PC-3 (cell line): ENCODE data around the gene HERPUD1. TPM values are rescaled to one million over a fixed set of nuclear protein-coding genes. Genes with fewer than 3 reads are reported as not detected.
"Not testable (repeated sequence)": the region's sequence is repeated elsewhere in the genome, so short reads cannot be mapped to it uniquely, and the experiment has no call there.

Experiments
- ATAC-seq: fragments of 200-7000 bp; cut with Tn5 transposase; 2 replicates; pipeline ENCODE4 v1.9.1; 2020; ENCODE audit warnings: mild to moderate bottlenecking, moderate library complexity
- BruUV-seq: library from RNA; stranded (reverse); fragments of 400-500 nt; replicated peaks from 2 replicates; lab custom pipeline; 2021; lab: Mats Ljungman, UMichigan
- CTCF ChIA-PET: fragments of 300-600 bp; sonication (Branson Sonifier 250); formaldehyde crosslinking; loops from one replicate; lab custom pipeline; 2022; ENCODE audit warnings: antibody characterized with exemption; lab: Charles Lee
- POLR2A ChIA-PET: fragments of 300-600 bp; sonication (Branson Sonifier 250); formaldehyde crosslinking; loops from one replicate; lab custom pipeline; 2022; ENCODE audit warnings: antibody characterized with exemption; ENCODE audit not compliant: unreplicated experiment; lab: Charles Lee
- DNase-seq: peaks from one replicate; pipeline ENCODE4 v3.0.0-alpha.2; 2015
- H2AFZ ChIP-seq: fragments of 300-600 bp; sonication (generic); 2 replicates; pipeline ENCODE4 v1.6.0; 2016; ENCODE audit warnings: antibody characterized with exemption, low read length
- H3F3A ChIP-seq: fragments of 300-600 bp; sonication (generic); one replicate; pipeline ENCODE4 v1.6.0; 2017; ENCODE audit warnings: antibody characterized with exemption, low read length, control low read depth, mild to moderate bottlenecking; ENCODE audit not compliant: unreplicated experiment
- H3K27ac ChIP-seq: fragments of 300-600 bp; sonication (generic); 2 replicates; pipeline ENCODE4 v1.5.1; 2016; ENCODE audit warnings: mild to moderate bottlenecking, low read length
- H3K27me3 ChIP-seq: fragments of 300-600 bp; sonication (generic); 2 replicates; pipeline ENCODE4 v1.6.1; 2016; ENCODE audit warnings: low read length, mixed read lengths
- H3K36me3 ChIP-seq: fragments of 300-600 bp; sonication (generic); 2 replicates; pipeline ENCODE4 v1.6.1; 2016; ENCODE audit warnings: low read depth, mixed run types, low read length, mixed read lengths
- H3K4me1 ChIP-seq: fragments of 300-600 bp; sonication (generic); 2 replicates; pipeline ENCODE4 v1.5.1; 2016; ENCODE audit warnings: low read length; ENCODE audit not compliant: insufficient read depth
- H3K4me2 ChIP-seq: fragments of 300-600 bp; sonication (generic); 2 replicates; pipeline ENCODE4 v1.6.0; 2016; ENCODE audit warnings: low read length
- H3K4me3 ChIP-seq: fragments of 300-600 bp; sonication (generic); 2 replicates; pipeline ENCODE4 v1.5.1; 2016; ENCODE audit warnings: mild to moderate bottlenecking, low read length, mixed read lengths
- H3K79me2 ChIP-seq: fragments of 300-600 bp; sonication (generic); 2 replicates; pipeline ENCODE4 v1.6.1; 2017; ENCODE audit warnings: low read length, mixed read lengths
- H3K9ac ChIP-seq: fragments of 300-600 bp; sonication (generic); 2 replicates; pipeline ENCODE4 v1.6.0; 2016; ENCODE audit warnings: mild to moderate bottlenecking, low read length
- H3K9me2 ChIP-seq: fragments of 300-600 bp; sonication (generic); replicated peaks from 2 replicates; pipeline ENCODE4 v1.6.1; 2016; ENCODE audit warnings: mixed run types, low read length, mixed read lengths
- H3K9me3 ChIP-seq: fragments of 300-600 bp; sonication (generic); 2 replicates; pipeline ENCODE4 v1.6.1; 2016; ENCODE audit warnings: low read length, mixed read lengths
- H4K20me1 ChIP-seq: fragments of 300-600 bp; sonication (generic); 2 replicates; pipeline ENCODE4 v1.6.1; 2016; ENCODE audit warnings: low read length, mixed read lengths
- EZH2 ChIP-seq: fragments of 300-600 bp; sonication (generic); IDR thresholded peaks from one replicate; pipeline ENCODE4 v1.6.1; 2017; ENCODE audit warnings: antibody characterized with exemption, mild to moderate bottlenecking, low read length; ENCODE audit not compliant: unreplicated experiment
- EZH2phosphoT487 ChIP-seq: fragments of 300-600 bp; sonication (generic); IDR thresholded peaks from 2 replicates; pipeline ENCODE4 v1.6.1; 2018; ENCODE audit warnings: mild to moderate bottlenecking, antibody characterized with exemption, low read length, borderline replicate concordance
- intact Hi-C: fragments of 100-400 bp; cut with micrococcal nuclease; formaldehyde crosslinking; loops from 2 replicates; pipeline ENCODE4 v1.9.0; 2023
- total RNA-seq: library from RNA; depleted of rRNA; stranded (reverse); fragments of >200 nt; gene quantifications from 2 replicates; pipeline ENCODE4 v1.2.3, GENCODE V29; 2014
- TF ChIP-seq, protein P1 (sequence below): fragments of 300-600 bp; sonication (generic); conservative IDR thresholded peaks from 2 replicates; pipeline ENCODE4 v1.5.1; 2017; ENCODE audit warnings: antibody characterized with exemption, low read depth, mild to moderate bottlenecking, low read length

HERPUD1 gene
- total RNA-seq, 1 experiment from 2014 or later: 54.9 TPM

DNA sequence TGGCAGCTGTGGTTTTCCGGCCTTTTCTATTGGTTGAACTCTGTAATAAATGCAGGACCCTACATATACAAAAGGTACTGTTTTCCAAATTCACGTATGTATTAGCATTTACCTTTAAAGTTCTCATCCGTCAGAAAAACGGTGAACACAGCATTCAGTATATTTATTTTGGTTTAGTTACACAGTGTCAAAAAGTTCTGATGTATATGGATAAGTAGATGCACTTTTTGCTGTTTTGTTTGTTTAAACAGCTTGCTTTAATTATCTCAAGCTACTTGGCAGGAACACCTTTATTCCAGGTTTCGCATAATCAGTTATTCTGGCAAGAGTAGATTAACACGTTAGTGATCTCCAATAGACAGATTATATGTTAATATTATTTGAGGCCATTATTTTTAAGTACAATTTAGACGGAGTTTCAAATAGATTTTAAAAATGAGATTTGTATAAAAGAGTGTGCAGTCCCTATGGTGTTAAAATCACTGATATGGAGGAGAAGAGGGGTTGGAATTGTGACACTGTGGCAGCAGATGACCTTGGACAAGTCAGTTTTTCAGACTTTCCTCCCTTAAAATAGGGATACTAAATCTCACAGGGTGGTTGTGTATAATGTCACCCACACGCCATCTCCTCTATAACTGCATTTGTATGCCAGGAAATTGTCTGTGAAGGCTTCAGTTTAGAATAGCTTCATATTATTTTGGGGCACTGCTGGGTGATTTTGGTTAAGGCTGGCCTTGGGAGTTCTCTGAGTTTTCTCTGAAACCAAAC, 2.1 kb downstream of the HERPUD1 start:
- peaks cover 43% of the 10 kb centered on the region for H3K79me2 ChIP-seq
- POLR2A ChIA-PET: no interaction called here
- no TSS peak for BruUV-seq

DNA sequence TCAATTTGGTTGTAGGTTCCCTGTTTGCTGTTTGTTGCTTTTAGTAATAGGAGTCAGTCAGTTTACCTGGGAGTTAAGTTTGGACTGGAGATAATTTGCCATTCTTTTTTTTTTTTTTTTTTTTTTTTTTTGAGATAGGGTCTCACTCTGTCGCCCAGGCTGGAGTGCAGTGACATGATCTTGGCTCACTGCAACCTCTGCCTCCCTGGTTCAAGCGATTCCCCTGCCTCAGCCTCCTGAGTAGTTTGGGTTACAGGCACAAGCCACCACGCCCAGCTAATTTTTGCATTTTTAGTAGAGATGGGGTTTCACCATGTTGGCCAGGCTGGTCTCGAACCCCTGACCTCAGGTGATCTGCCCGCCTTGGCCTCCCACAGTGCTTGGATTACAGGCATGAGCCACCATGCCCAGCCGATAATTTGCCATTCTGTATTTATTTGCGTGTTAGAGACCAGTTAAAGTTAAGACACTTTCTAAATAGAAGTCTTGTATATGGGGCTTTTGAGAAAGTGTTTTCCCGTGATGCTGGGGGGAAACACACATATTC, 2.7 kb downstream of the HERPUD1 start:
- H4K20me1 ChIP-seq: peaks cover 49% of the 10 kb centered on the region

More for the DNA sequence above, 2.1 kb downstream of the HERPUD1 start:
- Histone ChIP-seq H2AFZ (no peak overlapping the region), H3K4me2 (peak overlapping the region; percentile 95), H3K9me3 (no peaks in the 10 kb centered on the region), H3K9me2 (no peaks in the 10 kb centered on the region), H3K4me1 (peaks cover 18% of the 10 kb centered on the region), H4K20me1 (peaks cover 49% of the 10 kb centered on the region), H3K9ac (peak overlapping the region; percentile 96), H3K27ac (no peak overlapping the region), H3K4me3 (peak overlapping the region; percentile 95), H3K36me3 (peaks cover 40% of the 10 kb centered on the region), H3F3A (no peaks in the 10 kb centered on the region), H3K27me3 (no peaks in the 10 kb centered on the region)
- ATAC-seq (no peak), DNase-seq (no peak)
- TF ChIP-seq, protein P1, sequence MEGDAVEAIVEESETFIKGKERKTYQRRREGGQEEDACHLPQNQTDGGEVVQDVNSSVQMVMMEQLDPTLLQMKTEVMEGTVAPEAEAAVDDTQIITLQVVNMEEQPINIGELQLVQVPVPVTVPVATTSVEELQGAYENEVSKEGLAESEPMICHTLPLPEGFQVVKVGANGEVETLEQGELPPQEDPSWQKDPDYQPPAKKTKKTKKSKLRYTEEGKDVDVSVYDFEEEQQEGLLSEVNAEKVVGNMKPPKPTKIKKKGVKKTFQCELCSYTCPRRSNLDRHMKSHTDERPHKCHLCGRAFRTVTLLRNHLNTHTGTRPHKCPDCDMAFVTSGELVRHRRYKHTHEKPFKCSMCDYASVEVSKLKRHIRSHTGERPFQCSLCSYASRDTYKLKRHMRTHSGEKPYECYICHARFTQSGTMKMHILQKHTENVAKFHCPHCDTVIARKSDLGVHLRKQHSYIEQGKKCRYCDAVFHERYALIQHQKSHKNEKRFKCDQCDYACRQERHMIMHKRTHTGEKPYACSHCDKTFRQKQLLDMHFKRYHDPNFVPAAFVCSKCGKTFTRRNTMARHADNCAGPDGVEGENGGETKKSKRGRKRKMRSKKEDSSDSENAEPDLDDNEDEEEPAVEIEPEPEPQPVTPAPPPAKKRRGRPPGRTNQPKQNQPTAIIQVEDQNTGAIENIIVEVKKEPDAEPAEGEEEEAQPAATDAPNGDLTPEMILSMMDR: no peak
- TF ChIP-seq EZH2 (no peak), EZH2phosphoT487 (no peak)
- CTCF ChIA-PET: no interaction called here
- intact Hi-C loops: no loop called here

DNA sequence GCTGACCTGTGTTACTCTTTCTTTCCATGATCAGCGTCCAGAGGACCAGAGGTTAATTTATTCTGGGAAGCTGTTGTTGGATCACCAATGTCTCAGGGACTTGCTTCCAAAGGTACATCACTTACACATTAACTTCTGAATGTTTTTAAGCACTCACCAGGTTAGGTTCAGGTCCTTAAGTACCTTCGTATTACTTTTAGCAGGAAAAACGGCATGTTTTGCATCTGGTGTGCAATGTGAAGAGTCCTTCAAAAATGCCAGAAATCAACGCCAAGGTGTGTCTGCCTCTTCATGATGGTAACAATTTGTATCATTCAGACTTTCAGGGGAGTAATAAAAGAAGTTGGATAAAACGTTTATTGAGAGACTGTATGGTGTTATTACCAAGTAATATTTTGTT, 3.3 kb downstream of the HERPUD1 start:
- Histone ChIP-seq H3K4me3 (no peak overlapping the region), H3K27me3 (no peaks in the 10 kb centered on the region), H3K27ac (no peak overlapping the region), H3K4me1 (peaks cover 18% of the 10 kb centered on the region), H3K9me3 (no peaks in the 10 kb centered on the region), H4K20me1 (peaks cover 49% of the 10 kb centered on the region), H3K79me2 (peaks cover 43% of the 10 kb centered on the region), H3K36me3 (peaks cover 52% of the 10 kb centered on the region), H3K9ac (no peak overlapping the region), H3K4me2 (no peak overlapping the region), H3K9me2 (no peaks in the 10 kb centered on the region), H3F3A (no peaks in the 10 kb centered on the region), H2AFZ (no peak overlapping the region)
- CTCF ChIA-PET: no interaction called here
- intact Hi-C loops: no loop called here
- POLR2A ChIA-PET: no interaction called here
- TF ChIP-seq, protein P1: no peak
- TF ChIP-seq EZH2 (no peak), EZH2phosphoT487 (no peak)
- BruUV-seq: no TSS peak
- DNase-seq: no peak
- no peak for ATAC-seq

More for the DNA sequence above, 2.7 kb downstream of the HERPUD1 start:
- CTCF ChIA-PET, H3K9me3 ChIP-seq, POLR2A ChIA-PET, H3F3A ChIP-seq, BruUV-seq, H3K27ac ChIP-seq, H3K27me3 ChIP-seq, intact Hi-C loops, H2AFZ ChIP-seq, ATAC-seq, H3K9ac ChIP-seq, DNase-seq, H3K9me2 ChIP-seq: not testable (repeated sequence)
- peak overlapping the region; percentile 95 for H3K4me3 ChIP-seq
- peaks cover 46% of the 10 kb centered on the region for H3K36me3 ChIP-seq
- H3K4me1 ChIP-seq: peaks cover 18% of the 10 kb centered on the region
- peak overlapping the region; percentile 95 for H3K4me2 ChIP-seq
- H3K79me2 ChIP-seq: peaks cover 43% of the 10 kb centered on the region
